Activated T-helper 1 cell treated with anti-CD3 and anti-CD28 coated beads, Interleukin-2, amount 50 U/mL, for 16 hours (primary cell): ENCODE data around the gene HCCS.
"Not testable (repeated sequence)": the region's sequence is repeated elsewhere in the genome, so short reads cannot be mapped to it uniquely, and the experiment has no call there.

Source experiments
- DNase-seq, 2 donors: peaks; one replicate each; pipeline ENCODE4 v3.0.0-alpha.2; 2020; ENCODE audit warnings: low read depth in 1 of 2, low spot score in 1 of 2

The HCCS gene

DNA sequence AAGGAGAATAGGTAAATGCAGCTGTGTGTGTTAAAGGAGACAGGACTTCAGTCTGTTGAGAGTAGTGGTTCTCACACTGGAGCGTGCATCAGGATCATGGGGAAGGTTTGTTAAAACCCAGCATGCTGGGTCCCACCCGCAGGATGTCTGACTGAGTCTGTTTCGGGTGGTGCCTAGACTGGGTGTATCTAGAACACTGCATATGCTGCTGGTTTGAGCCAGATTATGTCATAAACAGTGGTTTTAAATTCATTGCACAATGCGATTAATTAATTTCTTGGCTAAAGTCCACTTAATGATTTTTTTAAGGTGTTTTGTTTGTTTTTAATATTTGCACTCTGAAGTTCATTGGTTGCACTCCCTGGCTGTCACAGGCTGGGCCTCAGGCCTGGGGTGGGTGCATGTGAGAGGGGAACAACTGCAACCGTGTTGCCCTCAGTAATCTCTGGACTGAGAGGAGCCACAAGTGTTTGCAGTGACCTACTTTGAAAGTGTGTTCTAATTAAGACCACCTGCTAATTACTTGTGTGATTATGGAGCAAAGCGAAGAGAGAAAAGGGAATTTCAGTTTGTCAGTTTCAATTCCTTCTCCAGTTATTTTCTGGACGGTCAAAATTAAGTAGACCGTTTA, 8.3 kb downstream of the HCCS start:
- no peak for DNase-seq

DNA sequence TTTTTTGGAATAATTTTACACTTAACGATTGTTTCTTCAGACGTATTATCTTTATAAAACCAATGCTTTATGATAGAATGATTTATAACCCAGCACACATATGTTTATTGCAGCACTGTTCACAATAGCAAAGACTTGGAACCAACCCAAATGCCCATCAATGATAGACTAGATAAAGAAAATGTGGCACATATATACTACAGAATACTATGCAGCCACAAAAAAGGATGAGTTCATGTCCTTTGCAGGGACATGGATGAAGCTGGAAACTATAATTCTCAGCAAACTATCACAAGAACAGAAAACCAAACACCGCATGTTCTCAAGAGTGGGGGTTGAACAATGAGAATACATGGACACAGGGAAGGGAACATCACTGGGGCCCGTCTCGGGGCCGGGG, 12.0 kb downstream of the HCCS start:
- DNase-seq, result not testable (repeated sequence)

DNA sequence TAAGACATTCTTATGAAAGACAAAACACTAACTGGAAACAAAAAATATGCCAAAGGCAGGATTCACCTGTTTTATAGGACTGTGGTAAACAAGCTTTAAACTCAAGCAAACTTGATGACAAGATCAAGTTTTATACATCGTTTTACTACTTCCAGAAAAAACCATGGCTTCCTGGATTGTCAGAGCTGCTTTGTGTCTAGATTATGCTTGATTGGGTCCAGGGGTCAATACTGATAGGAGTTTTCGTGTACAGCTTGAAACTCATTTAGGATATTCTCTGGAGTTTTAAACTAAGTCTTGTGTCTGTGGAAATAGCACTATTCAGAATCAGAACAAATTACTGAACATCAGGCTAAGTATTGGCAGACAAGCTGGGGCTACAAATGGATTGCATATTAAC, 13.0 kb downstream of the HCCS start:
- DNase-seq, result no peak

DNA sequence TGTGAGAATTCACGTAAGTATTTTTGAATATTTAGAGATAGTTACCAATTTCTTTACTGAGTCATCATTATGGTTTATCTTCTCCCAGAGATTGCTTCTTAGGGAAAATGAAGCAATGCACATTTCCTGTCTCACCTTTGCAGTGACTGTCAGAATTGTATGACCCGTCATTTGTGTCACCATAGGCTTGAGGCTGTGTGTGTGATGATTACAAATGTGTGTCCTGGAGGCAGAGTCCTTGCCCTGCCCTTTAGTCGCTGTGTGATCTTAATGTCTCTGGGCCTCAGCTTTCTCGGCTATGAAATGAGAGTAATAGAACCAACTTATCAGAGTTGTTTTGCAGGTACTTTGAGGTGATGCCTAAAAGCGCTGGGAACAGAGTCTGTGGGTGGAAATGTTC, 13.9 kb downstream of the HCCS start:
- DNase-seq, result no peak

DNA sequence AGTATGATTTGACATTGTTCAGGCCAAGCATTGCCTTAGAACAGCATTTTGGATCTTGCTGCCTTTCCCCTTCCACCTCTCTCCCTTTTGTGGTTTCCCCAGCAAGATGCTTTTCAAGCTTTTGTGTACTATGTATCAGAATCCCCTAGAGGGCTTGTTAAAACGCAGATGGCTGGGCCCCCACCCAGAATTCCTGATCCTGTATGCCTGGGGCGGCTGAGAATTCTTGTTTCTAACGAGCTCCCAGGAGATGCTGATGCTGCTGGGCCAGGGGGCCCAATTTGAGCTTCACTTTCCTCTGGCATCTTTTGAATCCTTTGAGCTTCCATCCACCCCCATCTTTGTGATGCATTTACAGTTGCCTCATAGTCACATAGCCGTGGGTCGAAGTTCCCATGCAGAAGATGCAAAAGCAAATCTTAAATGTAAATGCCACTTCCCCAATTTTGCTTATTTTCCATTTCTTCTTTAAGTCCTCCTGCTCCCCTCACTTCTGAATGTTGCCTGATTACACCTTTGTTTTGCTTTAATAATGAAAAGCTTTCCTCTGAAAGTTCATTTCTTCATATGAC, 18.5 kb downstream of the HCCS start:
- no peak for DNase-seq

GRCh38 chrX:11130136-11130535, 19.0 kb downstream of the HCCS start:
- no peak for DNase-seq

DNA sequence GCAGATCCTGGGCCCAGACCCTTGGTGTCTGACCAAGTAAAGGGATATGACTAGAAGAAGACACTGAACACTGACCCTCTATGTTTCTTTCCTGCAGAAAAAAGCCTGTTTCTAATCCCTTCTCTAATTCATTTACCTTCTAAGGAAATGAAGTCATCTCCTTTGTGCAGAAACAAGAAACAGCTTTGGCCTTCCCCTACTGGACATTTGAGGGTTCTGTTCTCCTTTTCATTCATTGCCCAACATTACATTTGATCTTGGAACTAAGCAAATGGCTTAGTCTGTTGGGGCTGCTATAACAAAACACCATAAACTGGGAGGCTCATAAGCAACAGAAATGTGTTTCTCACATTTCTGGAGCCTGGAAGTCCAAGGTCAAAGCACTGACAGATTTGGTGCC, 20.0 kb downstream of the HCCS start:
- DNase-seq, result no peak

GRCh38 chrX:11135564-11136185, 24.5 kb downstream of the HCCS start:
- no peak for DNase-seq

GRCh38 chrX:11137543-11138139, 26.5 kb downstream of the HCCS start:
- no peak for DNase-seq

DNA sequence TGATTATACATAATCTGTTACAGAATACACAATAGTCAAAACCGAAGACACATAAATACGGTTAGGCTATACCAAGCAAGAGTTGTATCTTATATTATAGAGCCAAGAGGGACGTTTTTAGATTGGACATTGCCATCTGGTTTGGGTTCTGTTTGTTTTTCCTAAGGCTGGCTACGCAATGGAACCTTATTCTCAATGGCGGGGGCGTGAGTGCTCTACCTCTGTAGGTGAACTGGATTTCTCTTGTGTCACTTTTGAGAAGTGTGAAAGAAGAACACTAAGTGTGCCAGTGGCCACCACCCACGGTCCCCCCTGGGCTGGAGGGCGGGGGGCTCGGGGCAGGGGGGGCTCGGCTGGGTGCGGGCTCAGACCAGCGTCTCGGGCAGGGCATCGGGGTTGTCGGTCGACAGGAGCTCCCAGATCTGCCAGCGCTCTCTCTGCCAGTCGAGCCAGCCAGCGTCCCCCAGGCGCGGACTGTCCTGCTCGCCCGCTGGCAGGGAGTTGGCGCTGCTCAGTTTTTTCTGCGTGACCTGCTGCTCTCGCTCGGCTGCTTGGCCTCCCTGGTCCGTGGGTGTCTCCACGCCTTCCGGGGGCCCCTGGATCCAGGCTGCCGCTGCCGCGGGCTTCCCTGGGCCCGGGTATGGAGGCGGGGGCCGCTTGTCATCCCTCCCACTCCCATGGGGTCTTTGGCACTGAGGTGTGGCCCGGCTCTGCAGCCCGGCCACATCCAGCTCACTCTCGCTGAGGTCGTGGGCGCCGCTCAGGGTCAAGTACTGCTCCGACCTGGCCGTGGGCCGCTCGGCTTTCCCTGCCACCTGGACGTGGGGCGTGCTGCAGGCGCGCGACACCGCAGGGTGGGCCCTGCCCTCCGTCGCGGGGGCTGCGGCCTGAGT, 27.6 kb downstream of the HCCS start:
- DNase-seq, result no peak

DNA sequence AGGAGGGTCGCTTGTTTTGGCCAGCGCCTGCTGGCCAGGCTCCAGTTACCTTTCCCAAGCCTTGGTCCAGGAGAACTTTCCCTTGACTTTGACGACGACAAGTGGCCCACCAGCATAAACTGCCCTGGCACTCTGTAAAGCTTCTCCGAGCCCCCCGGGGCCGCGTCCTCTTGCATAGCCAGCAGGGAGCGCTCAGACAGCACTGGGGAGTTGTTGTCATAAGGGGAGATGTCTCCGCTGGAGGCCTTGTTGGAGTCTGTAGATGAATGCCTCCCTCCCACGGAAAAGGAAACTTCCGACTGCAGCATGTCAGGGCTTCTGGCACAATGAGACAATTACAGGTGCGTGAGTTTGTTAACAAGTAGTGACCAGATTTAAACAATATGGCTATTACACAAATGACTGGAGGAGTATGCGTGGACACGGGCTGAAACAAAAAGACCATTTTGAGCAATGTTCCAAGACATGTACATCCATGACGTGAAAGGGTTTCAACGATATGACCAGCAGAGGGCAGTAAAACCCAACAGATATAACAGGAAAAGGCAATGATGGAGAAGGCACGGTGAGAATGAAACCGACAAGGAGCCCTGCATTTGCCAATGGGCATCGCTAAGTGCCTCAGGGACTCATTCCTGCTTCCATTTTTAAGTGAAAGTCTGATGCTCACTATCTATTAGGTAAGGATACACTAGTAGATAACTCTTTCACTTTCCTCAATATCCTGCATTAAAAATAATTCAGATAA, 33.0 kb downstream of the HCCS start:
- peak in 1 of 2 donors; percentile 17 for DNase-seq

DNA sequence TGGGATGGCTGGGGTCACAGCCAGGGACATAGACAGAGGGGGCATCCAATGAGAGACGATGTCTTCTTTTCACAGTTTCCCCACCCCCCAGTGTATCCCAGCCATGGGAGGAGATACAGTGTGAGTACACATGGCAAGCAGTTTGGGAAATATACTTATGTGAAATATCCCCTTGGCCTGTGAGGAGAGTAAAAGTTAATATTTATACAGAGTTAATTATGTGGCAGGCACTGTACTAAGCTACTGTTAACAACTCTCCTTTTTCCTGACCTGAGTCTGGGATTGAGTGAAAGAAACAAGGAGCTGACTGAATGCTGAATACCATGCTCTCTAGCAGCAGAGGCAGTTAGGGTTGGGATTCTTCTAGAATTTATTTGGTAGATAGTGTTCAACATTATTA, 35.3 kb downstream of the HCCS start:
- DNase-seq, result no peak

DNA sequence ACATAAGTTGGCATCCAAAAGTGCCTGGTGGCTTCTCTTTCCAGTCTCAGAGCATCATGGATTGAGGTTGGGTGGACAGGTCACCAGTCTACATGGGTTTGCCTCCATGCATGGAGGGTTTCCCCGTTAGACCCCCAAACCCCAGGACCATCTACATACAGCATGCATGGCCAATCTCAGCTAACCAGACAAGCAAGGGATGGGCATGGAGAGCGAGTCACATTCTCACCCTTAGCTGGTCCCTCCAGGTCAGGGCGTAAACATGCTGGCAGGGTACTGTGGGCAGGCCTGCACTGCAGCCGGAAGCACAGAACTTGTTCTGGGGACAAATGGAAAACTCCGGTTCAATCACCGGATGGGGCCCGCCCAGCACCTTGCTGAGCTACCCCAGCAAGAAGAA, 37.3 kb downstream of the HCCS start:
- no peak for DNase-seq

- no peak for DNase-seq
These were observed 40.8 kb downstream of the HCCS start for GRCh38 chrX:11151799-11152559.

GRCh38 chrX:11159149-11159548, 48.0 kb downstream of the HCCS start:
- no peak for DNase-seq

GRCh38 chrX:11164433-11164832, 53.3 kb downstream of the HCCS start:
- no peak for DNase-seq

- DNase-seq, result no peak
These were observed 60.8 kb downstream of the HCCS start for GRCh38 chrX:11171956-11172355.

DNA sequence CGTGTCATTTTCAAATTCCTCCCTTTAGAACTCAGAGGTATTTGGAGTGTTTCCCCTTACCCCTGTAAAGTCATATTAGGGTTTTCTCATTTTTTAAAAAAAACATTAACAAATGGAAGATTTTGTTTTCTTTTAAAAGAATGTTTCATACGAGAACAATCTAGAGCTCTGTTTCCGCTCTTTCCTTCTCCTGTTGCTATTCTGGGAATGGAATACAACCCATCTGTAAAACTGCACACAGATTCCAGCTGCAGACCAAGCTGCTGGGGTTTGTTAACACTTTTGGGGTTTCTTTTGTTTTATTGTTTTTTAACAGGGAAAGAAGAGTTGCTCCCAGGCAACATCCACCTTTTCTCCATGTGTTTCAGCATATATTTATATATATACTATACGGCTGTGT, 61.3 kb downstream of the HCCS start:
- DNase-seq, result no peak
